Endodermal cell (in vitro differentiated cells): ENCODE data around the gene RBM20. TPM values are rescaled to one million over a fixed set of nuclear protein-coding genes. Genes with fewer than 3 reads are reported as not detected.
A peak's percentile ranks its signal among the peaks of the same experiment; 100 is the strongest.

ENCODE experiments used
- DNase-seq: peaks from one replicate; pipeline ENCODE4 v3.0.0-alpha.2; 2017
- H3K27ac ChIP-seq: 2 replicates; pipeline ENCODE4 v1.5.1; 2013; ENCODE audit warnings: mild to moderate bottlenecking, low read depth, low read length, moderate library complexity
- H3K27me3 ChIP-seq: 2 replicates; pipeline ENCODE4 v1.6.1; 2013; ENCODE audit warnings: mild to moderate bottlenecking, low read length, moderate library complexity; ENCODE audit not compliant: insufficient read depth, control insufficient read depth, poor library complexity, severe bottlenecking
- H3K36me3 ChIP-seq: 2 replicates; pipeline ENCODE4 v1.7.0; 2013; ENCODE audit warnings: mild to moderate bottlenecking, low read length, moderate library complexity; ENCODE audit not compliant: control insufficient read depth, insufficient read depth
- H3K4me1 ChIP-seq: one replicate; pipeline ENCODE4 v1.7.0; 2013; ENCODE audit warnings: low read length; ENCODE audit not compliant: control insufficient read depth, insufficient read depth
- H3K4me3 ChIP-seq: 2 replicates; pipeline ENCODE4 v1.5.1; 2013; ENCODE audit warnings: mild to moderate bottlenecking, low read length, moderate library complexity
- H3K9ac ChIP-seq: 2 replicates; pipeline ENCODE4 v1.6.1; 2013; ENCODE audit warnings: mild to moderate bottlenecking, low read length, moderate library complexity; ENCODE audit not compliant: poor library complexity, severe bottlenecking; ENCODE audit errors: extremely low read depth
- H3K9me3 ChIP-seq: 2 replicates; pipeline ENCODE4 v1.6.1; 2013; ENCODE audit warnings: mild to moderate bottlenecking, low read length, moderate library complexity; ENCODE audit not compliant: control insufficient read depth
- H3K27ac Mint-ChIP-seq: 2 replicates; pipeline ENCODE4 v1.8.0; 2020; ENCODE audit warnings: mixed read lengths
- H3K27me3 Mint-ChIP-seq: 2 replicates; pipeline ENCODE4 v1.8.0; 2021; ENCODE audit warnings: mild to moderate bottlenecking, mixed read lengths; ENCODE audit not compliant: insufficient read depth
- H3K36me3 Mint-ChIP-seq: 2 replicates; pipeline ENCODE4 v1.8.0; 2020; ENCODE audit warnings: low read depth, mixed read lengths
- H3K4me1 Mint-ChIP-seq: 2 replicates; pipeline ENCODE4 v1.8.0; 2020; ENCODE audit warnings: mixed read lengths
- H3K4me3 Mint-ChIP-seq: 2 replicates; pipeline ENCODE4 v1.8.0; 2020; ENCODE audit warnings: mild to moderate bottlenecking, moderate library complexity, mixed read lengths
- H3K9me3 Mint-ChIP-seq: 2 replicates; pipeline ENCODE4 v1.8.0; 2020; ENCODE audit warnings: mild to moderate bottlenecking, mixed read lengths
- WGBS, 2 experiments: methylation state at CpG; one replicate each; pipeline versions ENCODE4 v1.1.5 to v1.1.7; 2013; ENCODE audit warnings: missing lambda C conversion rate in 2 of 2, mixed read lengths in 1 of 2; ENCODE audit not compliant: insufficient coverage in 1 of 2, insufficient read length in 1 of 2; 5-methylcytosine and 5-hydroxymethylcytosine counted together
- total RNA-seq, 2 donors: library from RNA; stranded (reverse); fragmentation: NEBNext Ultra II Directional in 1 of 2; extraction: Animal tissue kit (Norgen Biotek cat#: 25700) in 1 of 2; gene quantifications; 2 replicates in 1 of 2; 3 replicates in 1 of 2; pipeline ENCODE4 v1.2.1, GENCODE V29; 2021
- TF ChIP-seq, protein P1 (sequence below): fragments of 200-600 bp; sonication (generic); conservative IDR thresholded peaks from 2 replicates; pipeline ENCODE4 v1.5.0; 2021; ENCODE audit warnings: antibody characterized with exemption, mild to moderate bottlenecking

The RBM20 gene
- total RNA-seq, 2 donors from 2014 or later = 6.2 to 7.0 TPM

DNA sequence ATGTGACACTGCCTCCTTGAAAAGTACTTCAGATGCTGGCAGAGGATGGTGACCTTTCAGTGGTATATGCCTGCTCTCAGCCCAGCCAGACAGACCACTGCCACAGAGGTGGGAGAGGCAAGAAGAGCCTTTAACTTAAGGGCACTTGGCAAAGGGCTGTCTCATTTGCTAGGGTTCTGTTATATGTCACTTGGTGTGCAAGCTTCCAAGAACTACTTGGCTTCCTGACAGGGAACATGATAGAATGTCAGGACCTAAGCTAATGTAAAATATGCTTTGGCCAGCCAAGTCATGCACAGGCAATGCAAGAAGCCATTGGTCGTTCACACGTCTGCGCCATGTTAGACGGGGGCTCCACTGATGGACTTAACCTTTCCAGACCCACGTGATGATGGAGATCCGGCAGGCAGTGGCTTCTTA lies 54.7 kb downstream of the RBM20 start:
- Mint-ChIP-seq H3K36me3 (no peaks in the 10 kb centered on the region), H3K27ac (no peak overlapping the region), H3K9me3 (no peaks in the 10 kb centered on the region), H3K4me1 (peaks cover 31% of the 10 kb centered on the region), H3K4me3 (no peak overlapping the region), H3K27me3 (no peaks in the 10 kb centered on the region)
- WGBS, 2 experiments = 95 to 96% methylated on average over 6 of the region's 6 CpGs
- peaks cover 12% of the 10 kb centered on the region for H3K4me1 ChIP-seq
- TF ChIP-seq, protein P1, sequence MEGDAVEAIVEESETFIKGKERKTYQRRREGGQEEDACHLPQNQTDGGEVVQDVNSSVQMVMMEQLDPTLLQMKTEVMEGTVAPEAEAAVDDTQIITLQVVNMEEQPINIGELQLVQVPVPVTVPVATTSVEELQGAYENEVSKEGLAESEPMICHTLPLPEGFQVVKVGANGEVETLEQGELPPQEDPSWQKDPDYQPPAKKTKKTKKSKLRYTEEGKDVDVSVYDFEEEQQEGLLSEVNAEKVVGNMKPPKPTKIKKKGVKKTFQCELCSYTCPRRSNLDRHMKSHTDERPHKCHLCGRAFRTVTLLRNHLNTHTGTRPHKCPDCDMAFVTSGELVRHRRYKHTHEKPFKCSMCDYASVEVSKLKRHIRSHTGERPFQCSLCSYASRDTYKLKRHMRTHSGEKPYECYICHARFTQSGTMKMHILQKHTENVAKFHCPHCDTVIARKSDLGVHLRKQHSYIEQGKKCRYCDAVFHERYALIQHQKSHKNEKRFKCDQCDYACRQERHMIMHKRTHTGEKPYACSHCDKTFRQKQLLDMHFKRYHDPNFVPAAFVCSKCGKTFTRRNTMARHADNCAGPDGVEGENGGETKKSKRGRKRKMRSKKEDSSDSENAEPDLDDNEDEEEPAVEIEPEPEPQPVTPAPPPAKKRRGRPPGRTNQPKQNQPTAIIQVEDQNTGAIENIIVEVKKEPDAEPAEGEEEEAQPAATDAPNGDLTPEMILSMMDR = no peak
- H3K36me3 ChIP-seq = no peaks in the 10 kb centered on the region
- no peak overlapping the region for H3K27ac ChIP-seq
- H3K9me3 ChIP-seq = peaks cover 3% of the 10 kb centered on the region
- no peaks in the 10 kb centered on the region for H3K27me3 ChIP-seq
- no peak for DNase-seq
- no peak overlapping the region for H3K9ac ChIP-seq
- H3K4me3 ChIP-seq = no peak overlapping the region

DNA sequence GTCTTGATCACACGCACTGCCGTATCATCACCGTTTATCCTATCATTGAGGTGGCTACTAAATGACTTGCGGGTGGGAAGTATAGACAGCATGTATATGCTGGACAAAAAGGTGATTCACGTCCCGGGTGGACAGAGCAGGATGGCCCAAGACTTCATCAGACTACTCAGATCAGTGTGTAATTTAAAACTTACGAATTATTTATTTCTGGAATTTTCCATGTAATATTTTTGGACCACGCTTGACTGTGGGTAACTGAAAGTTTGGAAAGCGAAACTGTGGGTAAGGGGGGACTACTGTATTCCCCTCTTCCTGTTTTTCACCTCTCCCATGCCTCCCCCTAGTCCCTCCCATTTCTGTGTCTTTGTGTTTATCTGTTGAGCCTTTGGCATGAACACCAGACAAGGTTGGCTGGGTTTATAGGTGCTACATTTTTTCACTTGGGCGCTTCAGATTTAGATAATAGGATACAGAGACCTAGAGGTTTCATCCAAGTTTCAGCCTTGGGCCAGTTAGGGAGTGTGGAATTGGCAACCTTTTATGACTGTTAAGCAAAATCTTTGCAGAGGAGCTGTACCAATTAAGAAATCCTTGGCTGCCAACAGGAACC lies 55.8 kb downstream of the RBM20 start:
- TF ChIP-seq, protein P1 = no peak
- Histone ChIP-seq H3K9ac (peak overlapping the region; percentile 82), H3K9me3 (peaks cover 10% of the 10 kb centered on the region), H3K4me3 (no peak overlapping the region), H3K27ac (no peak overlapping the region), H3K27me3 (no peaks in the 10 kb centered on the region), H3K4me1 (peaks cover 12% of the 10 kb centered on the region), H3K36me3 (no peaks in the 10 kb centered on the region)
- Mint-ChIP-seq H3K4me3 (no peak overlapping the region), H3K9me3 (no peaks in the 10 kb centered on the region), H3K36me3 (no peaks in the 10 kb centered on the region), H3K4me1 (peaks cover 31% of the 10 kb centered on the region), H3K27me3 (no peaks in the 10 kb centered on the region), H3K27ac (peak overlapping the region; percentile 79)
- 84 to 92% methylated on average over 5 to 10 of the region's 10 CpGs for WGBS, 2 experiments
- DNase-seq = no peak

DNA sequence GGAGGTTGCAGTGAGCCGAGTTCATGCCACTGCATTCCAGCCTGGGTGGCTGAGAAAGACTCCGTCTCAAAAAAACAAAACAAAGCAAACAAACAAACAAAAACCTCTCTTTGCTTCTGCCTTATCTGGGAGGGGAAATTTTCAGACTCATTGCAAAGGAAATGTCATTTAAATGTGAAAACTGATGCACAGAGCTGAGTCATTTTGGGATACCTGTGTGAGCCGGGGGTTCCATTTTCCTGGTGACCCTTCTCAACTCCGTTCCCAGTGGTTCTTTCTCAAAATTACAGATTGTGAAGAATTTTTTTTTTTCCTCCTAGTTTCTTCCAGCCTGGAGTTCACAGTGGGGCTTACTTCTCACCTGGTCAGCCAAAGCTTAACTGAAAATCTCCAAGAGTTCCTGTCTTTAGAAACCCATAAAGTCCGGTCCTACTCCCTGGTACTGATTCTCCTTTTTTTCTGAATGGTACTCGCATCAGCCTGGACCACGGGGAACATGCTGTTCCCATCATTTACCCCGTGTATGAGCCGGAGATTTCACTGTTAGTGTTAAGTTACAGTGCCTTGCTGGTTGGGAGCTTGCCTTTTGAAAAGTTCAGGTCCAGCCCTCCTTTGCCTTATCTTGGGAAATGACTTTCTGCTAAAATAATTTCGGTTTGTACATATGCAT lies 56.9 kb downstream of the RBM20 start:
- no peaks in the 10 kb centered on the region for H3K27me3 ChIP-seq
- H3K27ac ChIP-seq = peak overlapping the region; percentile 77
- Mint-ChIP-seq H3K36me3 (no peaks in the 10 kb centered on the region), H3K27ac (peak overlapping the region; percentile 97), H3K9me3 (no peaks in the 10 kb centered on the region), H3K4me1 (peaks cover 31% of the 10 kb centered on the region), H3K27me3 (no peaks in the 10 kb centered on the region), H3K4me3 (no peak overlapping the region)
- H3K9ac ChIP-seq = peak overlapping the region; percentile 82
- 63 to 79% methylated on average over 2 to 10 of the region's 10 CpGs for WGBS, 2 experiments
- TF ChIP-seq, protein P1 = no peak
- H3K4me3 ChIP-seq = peak overlapping the region; percentile 51
- DNase-seq = no peak
- peaks cover 10% of the 10 kb centered on the region for H3K9me3 ChIP-seq
- H3K4me1 ChIP-seq = peaks cover 12% of the 10 kb centered on the region
- H3K36me3 ChIP-seq = no peaks in the 10 kb centered on the region
